Mucosa of rectum (tissue), 2 donors: Measurements from ENCODE around the gene ITGAD.

ENCODE experiments used
- H3K27ac ChIP-seq, 2 donors: one replicate each; pipeline ENCODE4 v1.7.0; 2013; ENCODE audit warnings: inconsistent platforms in 2 of 2, low read depth in 2 of 2, low read length in 2 of 2
- H3K27me3 ChIP-seq, 2 donors: one replicate each; pipeline ENCODE4 v1.7.0; 2013; ENCODE audit warnings: low read length in 2 of 2; ENCODE audit not compliant: control insufficient read depth in 2 of 2, insufficient read depth in 2 of 2
- H3K36me3 ChIP-seq, 2 donors: one replicate each; pipeline ENCODE4 v1.7.0; 2013; ENCODE audit warnings: low read length in 2 of 2; ENCODE audit not compliant: control insufficient read depth in 2 of 2, insufficient read depth in 2 of 2
- H3K4me1 ChIP-seq, 2 donors: one replicate each; pipeline ENCODE4 v1.7.0; 2013; ENCODE audit warnings: low read length in 2 of 2, mild to moderate bottlenecking in 1 of 2; ENCODE audit not compliant: control insufficient read depth in 2 of 2, insufficient read depth in 2 of 2
- H3K4me3 ChIP-seq, 2 donors: one replicate each; pipeline ENCODE4 v1.7.0; 2013; ENCODE audit warnings: low read length in 2 of 2
- H3K9ac ChIP-seq, 2 donors: one replicate each; pipeline ENCODE4 v1.7.0; 2013; ENCODE audit warnings: low read length in 2 of 2, low read depth in 1 of 2, mild to moderate bottlenecking in 1 of 2
- H3K9me3 ChIP-seq, 2 donors: one replicate each; pipeline ENCODE4 v1.7.0; 2013; ENCODE audit warnings: low read length in 2 of 2; ENCODE audit not compliant: control insufficient read depth in 2 of 2
- donor health status: healthy.
- donor health status: Normal muscosa, but diverticular disease.

ITGAD gene

GRCh38 chr16:31402687-31403086, 9.6 kb downstream of the ITGAD start:
- no peaks in the 10 kb centered on the region for H3K36me3 ChIP-seq
- no peaks in the 10 kb centered on the region for H3K9me3 ChIP-seq
- no peak overlapping the region for H3K27ac ChIP-seq
- H3K4me3 ChIP-seq, result no peak overlapping the region
- no peaks in the 10 kb centered on the region for H3K4me1 ChIP-seq
- H3K9ac ChIP-seq, result no peak overlapping the region
- H3K27me3 ChIP-seq, result no peaks in the 10 kb centered on the region

GRCh38 chr16:31403590-31404352, 10.6 kb downstream of the ITGAD start:
- no peak overlapping the region for H3K9ac ChIP-seq
- no peaks in the 10 kb centered on the region for H3K36me3 ChIP-seq
- H3K4me3 ChIP-seq, result no peak overlapping the region
- no peaks in the 10 kb centered on the region for H3K9me3 ChIP-seq
- H3K27me3 ChIP-seq, result no peaks in the 10 kb centered on the region
- no peak overlapping the region for H3K27ac ChIP-seq
- H3K4me1 ChIP-seq, result no peaks in the 10 kb centered on the region

- Histone ChIP-seq H3K4me3 (no peak overlapping the region), H3K36me3 (no peaks in the 10 kb centered on the region), H3K9ac (no peak overlapping the region), H3K9me3 (no peaks in the 10 kb centered on the region), H3K27me3 (no peaks in the 10 kb centered on the region), H3K4me1 (no peaks in the 10 kb centered on the region), H3K27ac (no peak overlapping the region)
These were observed 11.4 kb downstream of the ITGAD start for GRCh38 chr16:31404353-31405064.

- no peak overlapping the region for H3K27ac ChIP-seq
- H3K36me3 ChIP-seq, result no peaks in the 10 kb centered on the region
- H3K4me1 ChIP-seq, result no peaks in the 10 kb centered on the region
These were observed 14.3 kb downstream of the ITGAD start for GRCh38 chr16:31407406-31407805.

GRCh38 chr16:31409433-31409832, 16.3 kb downstream of the ITGAD start:
- H3K9me3 ChIP-seq, result no peaks in the 10 kb centered on the region
- H3K36me3 ChIP-seq, result no peaks in the 10 kb centered on the region
- H3K4me1 ChIP-seq, result no peaks in the 10 kb centered on the region
- H3K27me3 ChIP-seq, result no peaks in the 10 kb centered on the region
- no peak overlapping the region for H3K9ac ChIP-seq
- no peak overlapping the region for H3K4me3 ChIP-seq
- no peak overlapping the region for H3K27ac ChIP-seq

More at GRCh38 chr16:31407406-31407805, 14.3 kb downstream of the ITGAD start:
- H3K9ac ChIP-seq, result no peak overlapping the region
- H3K27me3 ChIP-seq, result no peaks in the 10 kb centered on the region
- H3K4me3 ChIP-seq, result no peak overlapping the region
- H3K9me3 ChIP-seq, result no peaks in the 10 kb centered on the region

- Histone ChIP-seq H3K36me3 (no peaks in the 10 kb centered on the region), H3K9ac (no peak overlapping the region), H3K27ac (no peak overlapping the region), H3K9me3 (no peaks in the 10 kb centered on the region), H3K4me3 (no peak overlapping the region), H3K4me1 (no peaks in the 10 kb centered on the region), H3K27me3 (no peaks in the 10 kb centered on the region)
These were observed 16.9 kb downstream of the ITGAD start for GRCh38 chr16:31410082-31410481.

- no peaks in the 10 kb centered on the region for H3K27me3 ChIP-seq
- H3K4me1 ChIP-seq, result no peaks in the 10 kb centered on the region
- no peak overlapping the region for H3K9ac ChIP-seq
- no peaks in the 10 kb centered on the region for H3K36me3 ChIP-seq
- no peak overlapping the region for H3K27ac ChIP-seq
- H3K4me3 ChIP-seq, result no peak overlapping the region
- H3K9me3 ChIP-seq, result no peaks in the 10 kb centered on the region
These were observed 18.1 kb downstream of the ITGAD start for GRCh38 chr16:31411024-31411844.

- Histone ChIP-seq H3K9me3 (no peaks in the 10 kb centered on the region), H3K27me3 (no peaks in the 10 kb centered on the region), H3K9ac (no peak overlapping the region), H3K4me1 (no peaks in the 10 kb centered on the region), H3K36me3 (no peaks in the 10 kb centered on the region), H3K4me3 (no peak overlapping the region), H3K27ac (no peak overlapping the region)
These were observed 19.6 kb downstream of the ITGAD start for GRCh38 chr16:31412750-31413149.

GRCh38 chr16:31413381-31413780, 20.2 kb downstream of the ITGAD start:
- Histone ChIP-seq H3K9me3 (no peaks in the 10 kb centered on the region), H3K9ac (no peak overlapping the region), H3K4me3 (no peak overlapping the region), H3K27me3 (peaks cover 0 to 2% of the 10 kb centered on the region in 2 donors), H3K27ac (no peak overlapping the region), H3K4me1 (no peaks in the 10 kb centered on the region), H3K36me3 (no peaks in the 10 kb centered on the region)

- no peaks in the 10 kb centered on the region for H3K9me3 ChIP-seq
- no peak overlapping the region for H3K4me3 ChIP-seq
- no peak overlapping the region for H3K27ac ChIP-seq
- peaks cover 0 to 2% of the 10 kb centered on the region in 2 donors for H3K27me3 ChIP-seq
- H3K36me3 ChIP-seq, result no peaks in the 10 kb centered on the region
- H3K9ac ChIP-seq, result no peak overlapping the region
- H3K4me1 ChIP-seq, result no peaks in the 10 kb centered on the region
These were observed 20.8 kb downstream of the ITGAD start for GRCh38 chr16:31413943-31414342.
